Neural cell (in vitro differentiated cells): Measurements from ENCODE around the gene FSCB. TPM values are rescaled to one million over a fixed set of nuclear protein-coding genes. Genes with fewer than 3 reads are reported as not detected.

Source experiments
- H2AFZ ChIP-seq: fragments of 200-600, 300-800 bp; sonication (generic), shearing (Covaris generic); 2 replicates; pipeline ENCODE4 v1.6.0; 2014; ENCODE audit warnings: low read depth, mild to moderate bottlenecking, antibody characterized with exemption, low read length, moderate library complexity
- H3F3A ChIP-seq: fragments of 200-600 bp; shearing (Covaris generic); 2 replicates; pipeline ENCODE4 v1.6.1; 2016; ENCODE audit warnings: mild to moderate bottlenecking, moderate library complexity, mixed read lengths, antibody characterized with exemption, low read length; ENCODE audit not compliant: insufficient read depth, poor library complexity, severe bottlenecking
- H3K27ac ChIP-seq: fragments of 200-600, 300-800 bp; sonication (generic), shearing (Covaris generic); 2 replicates; pipeline ENCODE4 v1.5.1; 2014; ENCODE audit warnings: mild to moderate bottlenecking, low read length, moderate library complexity
- H3K27me3 ChIP-seq: fragments of 300-800, 200-600 bp; sonication (generic), shearing (Covaris generic); 2 replicates; pipeline ENCODE4 v1.6.0; 2014; ENCODE audit warnings: mild to moderate bottlenecking, low read depth, low read length, moderate library complexity; ENCODE audit not compliant: insufficient read depth
- H3K36me3 ChIP-seq: fragments of 300-800, 200-600 bp; sonication (generic), shearing (Covaris generic); 2 replicates; pipeline ENCODE4 v1.5.1; 2014; ENCODE audit warnings: mild to moderate bottlenecking, antibody characterized with exemption, low read length, moderate library complexity; ENCODE audit not compliant: insufficient read depth
- H3K4me2 ChIP-seq: fragments of 300-800, 200-600 bp; sonication (generic), shearing (Covaris generic); 2 replicates; pipeline ENCODE4 v1.6.0; 2014; ENCODE audit warnings: mild to moderate bottlenecking, low read length
- H3K4me3 ChIP-seq: fragments of 300-800, 200-600 bp; sonication (generic), shearing (Covaris generic); 2 replicates; pipeline ENCODE4 v1.5.1; 2014; ENCODE audit warnings: mild to moderate bottlenecking, low read length, moderate library complexity
- H3K79me2 ChIP-seq: fragments of 200-600 bp; shearing (Covaris generic); replicated peaks from 2 replicates; pipeline ENCODE4 v1.6.0; 2014; ENCODE audit warnings: mild to moderate bottlenecking, low read length, moderate library complexity; ENCODE audit not compliant: insufficient read depth
- H3K9ac ChIP-seq: fragments of 300-800, 200-600 bp; sonication (generic), shearing (Covaris generic); 2 replicates; pipeline ENCODE4 v1.6.1; 2016; ENCODE audit warnings: mild to moderate bottlenecking, low read length, mixed read lengths
- H3K9me2 ChIP-seq: fragments of 200-600 bp; shearing (Covaris generic); 2 replicates; pipeline ENCODE4 v1.6.1; 2016; ENCODE audit warnings: mild to moderate bottlenecking, low read length, mixed read lengths; ENCODE audit not compliant: insufficient read depth
- H3K9me3 ChIP-seq: fragments of 200-600, 300-800 bp; sonication (generic), shearing (Covaris generic); 2 replicates; pipeline ENCODE4 v1.6.1; 2016; ENCODE audit warnings: mild to moderate bottlenecking, mixed run types, low read length, moderate library complexity, mixed read lengths
- H4K20me1 ChIP-seq: fragments of 200-600 bp; shearing (Covaris generic); 2 replicates; pipeline ENCODE4 v1.6.1; 2016; ENCODE audit warnings: mild to moderate bottlenecking, mixed run types; ENCODE audit not compliant: insufficient read depth
- CTCF ChIP-seq: fragments of 450-650 bp; IDR thresholded peaks from 2 replicates; pipeline ENCODE4 v1.5.1; 2014; ENCODE audit warnings: antibody characterized with exemption, mild to moderate bottlenecking, moderate library complexity; ENCODE audit not compliant: poor library complexity, severe bottlenecking
- EP300 ChIP-seq: fragments of 450-650 bp; conservative IDR thresholded peaks from 2 replicates; pipeline ENCODE4 v1.6.1; 2014; ENCODE audit warnings: antibody characterized with exemption, mild to moderate bottlenecking, moderate library complexity; ENCODE audit not compliant: poor library complexity, severe bottlenecking
- EZH2 ChIP-seq: fragments of 200-600, 300-800 bp; shearing (Covaris generic), sonication (generic); IDR thresholded peaks from 2 replicates; pipeline ENCODE4 v1.6.1; 2014; ENCODE audit warnings: antibody characterized with exemption, low read length, borderline replicate concordance, mild to moderate bottlenecking; ENCODE audit not compliant: insufficient read depth, poor library complexity, severe bottlenecking
- MXI1 ChIP-seq: fragments of 450-650 bp; conservative IDR thresholded peaks from 2 replicates; pipeline ENCODE4 v1.6.1; 2014; ENCODE audit warnings: antibody characterized with exemption, mild to moderate bottlenecking; ENCODE audit not compliant: poor library complexity, severe bottlenecking
- POLR2AphosphoS5 ChIP-seq: IDR thresholded peaks from 2 replicates; pipeline ENCODE4 v1.6.1; 2012
- RAD21 ChIP-seq: fragments of 450-650 bp; conservative IDR thresholded peaks from 2 replicates; pipeline ENCODE4 v1.6.1; 2014; ENCODE audit warnings: antibody characterized with exemption, mild to moderate bottlenecking, moderate library complexity
- REST ChIP-seq: IDR thresholded peaks from 2 replicates; pipeline ENCODE4 v1.6.1; 2012; ENCODE audit warnings: borderline replicate concordance
- SMC3 ChIP-seq: fragments of 450-650 bp; conservative IDR thresholded peaks from 2 replicates; pipeline ENCODE4 v1.6.1; 2014; ENCODE audit warnings: antibody characterized with exemption, mild to moderate bottlenecking, moderate library complexity; ENCODE audit not compliant: poor library complexity
- TAF1 ChIP-seq: IDR thresholded peaks from 2 replicates; pipeline ENCODE4 v1.6.1; 2012; ENCODE audit warnings: low read depth
- polyA plus RNA-seq: library from polyadenylated mRNA; depleted of rRNA; stranded (reverse); fragments of >200 nt; gene quantifications from 2 replicates; pipeline ENCODE4 v1.2.3, GENCODE V29; 2014

The FSCB gene
- polyA plus RNA-seq, 1 donor from 2014 or later = not detected

- H3K36me3 ChIP-seq = no peaks in the 10 kb centered on the region
- H3F3A ChIP-seq = no peaks in the 10 kb centered on the region
- no peak overlapping the region for H2AFZ ChIP-seq
- no peaks in the 10 kb centered on the region for H3K9me3 ChIP-seq
- TF ChIP-seq MXI1 = no peak
- no peak for TF ChIP-seq TAF1
- TF ChIP-seq EZH2 = no peak
- no peak for TF ChIP-seq POLR2AphosphoS5
- no peak for TF ChIP-seq RAD21
- TF ChIP-seq EP300 = no peak
- no peak for TF ChIP-seq CTCF
- no peak for TF ChIP-seq SMC3
- no peak for TF ChIP-seq REST
- no peak overlapping the region for H3K9ac ChIP-seq
- H3K4me2 ChIP-seq = no peak overlapping the region
- H3K27me3 ChIP-seq = no peaks in the 10 kb centered on the region
- no peaks in the 10 kb centered on the region for H3K9me2 ChIP-seq
- H3K27ac ChIP-seq = no peak overlapping the region
- no peak overlapping the region for H3K4me3 ChIP-seq
- no peaks in the 10 kb centered on the region for H4K20me1 ChIP-seq
- H3K79me2 ChIP-seq = no peaks in the 10 kb centered on the region
Measured at GRCh38 chr14:44505588-44505987, 1.5 kb downstream of the FSCB start.

GRCh38 chr14:44497148-44497547 is 9.9 kb downstream of the FSCB start:
- H3K9me3 ChIP-seq = no peaks in the 10 kb centered on the region
- H3K27me3 ChIP-seq = no peaks in the 10 kb centered on the region
- H2AFZ ChIP-seq = no peak overlapping the region
- H3K79me2 ChIP-seq = no peaks in the 10 kb centered on the region
- H3K4me3 ChIP-seq = no peak overlapping the region
- no peaks in the 10 kb centered on the region for H3K9me2 ChIP-seq
- H3K9ac ChIP-seq = no peak overlapping the region
- TF ChIP-seq CTCF (no peak), EZH2 (no peak), RAD21 (no peak), SMC3 (no peak)
- H3K36me3 ChIP-seq = no peaks in the 10 kb centered on the region
- no peaks in the 10 kb centered on the region for H4K20me1 ChIP-seq
- H3K4me2 ChIP-seq = no peak overlapping the region
- no peaks in the 10 kb centered on the region for H3F3A ChIP-seq
- no peak overlapping the region for H3K27ac ChIP-seq
